ENCODE data around the gene DPH3. TPM values are rescaled to one million over a fixed set of nuclear protein-coding genes. Genes with fewer than 3 reads are reported as not detected.

DPH3 gene
- total and polyA plus RNA-seq, 8 donors: 4.1 to 8.8 (median 6.8) TPM

- H3K4me3 ChIP-seq: no peak overlapping the region
- no peak for TF ChIP-seq CTCF (IDR thresholded peaks at IDR 0.05)
- intact Hi-C loops (cut with DNase I): no loop called here
- WGBS, 2 donors: 94% methylated on average over 5 of the region's 5 CpGs
- no peak for ATAC-seq
- no peaks in the 10 kb centered on the region for H3K27me3 ChIP-seq
- H3K4me1 ChIP-seq: no peaks in the 10 kb centered on the region
- no peak for DNase-seq
- H3K27ac ChIP-seq: no peak overlapping the region
- no peak for FAIRE-seq
- H3K9me3 ChIP-seq: no peaks in the 10 kb centered on the region
- peaks cover 0 to 5% (median 0%) of the 10 kb centered on the region in 3 donors for H3K36me3 ChIP-seq
Measured at GRCh38 chr3:16294844-16295243, 30.1 kb upstream of the DPH3 start.

- Histone ChIP-seq H3K27ac (no peak overlapping the region), H3K36me3 (no peaks in the 10 kb centered on the region), H3K4me3 (no peak overlapping the region), H3K27me3 (no peaks in the 10 kb centered on the region), H3K9me3 (no peaks in the 10 kb centered on the region), H3K4me1 (no peaks in the 10 kb centered on the region)
- ATAC-seq (peak in 1 of 4 donors; percentile 56), DNase-seq (no peak), FAIRE-seq (no peak)
- 66 to 86% methylated on average over 2 of the region's 2 CpGs for WGBS, 2 donors
- no peak for TF ChIP-seq CTCF (IDR thresholded peaks at IDR 0.05)
- intact Hi-C loops (cut with DNase I): no loop called here
Measured at GRCh38 chr3:16290827-16291196, 26.1 kb upstream of the DPH3 start.

- peak in 2 of 6 donors; percentile 11 to 39 for DNase-seq
- Histone ChIP-seq H3K27ac (no peak overlapping the region), H3K36me3 (no peaks in the 10 kb centered on the region), H3K4me3 (no peak overlapping the region), H3K27me3 (no peaks in the 10 kb centered on the region), H3K4me1 (no peaks in the 10 kb centered on the region), H3K9me3 (no peaks in the 10 kb centered on the region)
- ATAC-seq: peak in 3 of 4 donors; percentile 77 to 89 (median 84)
- FAIRE-seq: peak; percentile 74
- WGBS, 2 donors: 52 to 59% methylated on average over 3 of the region's 3 CpGs
- peak; percentile 23 to 56 (median 46) for TF ChIP-seq CTCF (IDR thresholded peaks at IDR 0.05)
- intact Hi-C loops (cut with DNase I): no loop called here
Measured at GRCh38 chr3:16290007-16290826, 25.5 kb upstream of the DPH3 start.

GRCh38 chr3:16289144-16289889, 24.6 kb upstream of the DPH3 start:
- H3K27ac ChIP-seq: no peak overlapping the region
- TF ChIP-seq CTCF (IDR thresholded peaks at IDR 0.05): no peak
- no peaks in the 10 kb centered on the region for H3K4me1 ChIP-seq
- H3K27me3 ChIP-seq: no peaks in the 10 kb centered on the region
- intact Hi-C loops (cut with DNase I): loop anchor here in 2 of 3 donors (5.0 to 10.0 kb wide), 2 partner anchors 258 to 265 kb away; no protein-coding TSS in a partner anchor
- DNase-seq (no peak), ATAC-seq (no peak), FAIRE-seq (no peak)
- no peak overlapping the region for H3K4me3 ChIP-seq
- no peaks in the 10 kb centered on the region for H3K9me3 ChIP-seq
- WGBS, 2 donors: 90 to 92% methylated on average over 2 of the region's 2 CpGs
- no peaks in the 10 kb centered on the region for H3K36me3 ChIP-seq

All from pancreas (tissue), 10 donors.